ENCODE results near the gene SRGAP2B. TPM values are rescaled to one million over a fixed set of nuclear protein-coding genes. Genes with fewer than 3 reads are reported as not detected.
"Not testable (repeated sequence)": the region's sequence is repeated elsewhere in the genome, so short reads cannot be mapped to it uniquely, and the experiment has no call there.

Gene SRGAP2B
- total RNA-seq, 1 experiment from 2014 or later = 23.5 TPM

DNA sequence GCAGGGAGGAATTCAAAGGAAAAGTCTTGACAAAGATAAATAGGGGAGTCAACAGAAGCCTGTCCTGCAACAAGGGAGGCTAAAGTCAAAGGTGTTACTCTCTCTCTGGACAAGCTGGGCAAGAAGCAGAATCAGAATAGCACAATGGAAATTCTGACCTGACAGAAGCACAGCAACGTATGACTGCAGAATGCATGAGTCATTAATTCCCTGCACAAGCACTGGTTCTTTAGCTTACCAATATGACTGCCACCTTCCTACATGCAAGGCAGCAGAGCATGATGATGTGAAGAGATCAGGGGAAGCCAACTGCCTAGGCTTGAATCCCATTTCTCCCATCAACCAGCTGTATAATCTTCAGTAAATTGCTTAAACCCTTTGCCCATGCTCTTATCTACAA is 153.4 kb downstream of the SRGAP2B start:
- H4K5ac ChIP-seq (ENCODE audit: insufficient read length, low read depth, low read length); H2AK5ac ChIP-seq (ENCODE audit: insufficient read length, low read length); H3K27me3 ChIP-seq (ENCODE audit: insufficient read depth, low read length); H3K4ac ChIP-seq (ENCODE audit: low read depth, low read length); H3K79me1 ChIP-seq (ENCODE audit: insufficient read depth, low read depth, low read length, poor library complexity, severe bottlenecking); H3K4me3 Mint-ChIP-seq; H3K4me1 ChIP-seq (ENCODE audit: insufficient read depth, low read length); H2BK12ac ChIP-seq (ENCODE audit: insufficient read length, low read depth, low read length); H3K27ac ChIP-seq (ENCODE audit: insufficient read length, low read depth, low read length); H2AFZ ChIP-seq (ENCODE audit: low read length); H2BK15ac ChIP-seq (ENCODE audit: low read depth, low read length); H2BK5ac ChIP-seq (ENCODE audit: insufficient read length, low read length); H3K79me2 ChIP-seq (ENCODE audit: insufficient read depth, low read length); H3K36me3 Mint-ChIP-seq (ENCODE audit: insufficient read depth in 1 of 3, low read depth in 3 of 3); H4K20me1 ChIP-seq (ENCODE audit: control insufficient read depth, insufficient read depth, insufficient read length); DNase-seq; H4K91ac ChIP-seq (ENCODE audit: insufficient read length, low read depth, low read length); H3K27ac Mint-ChIP-seq; H3K9ac ChIP-seq (ENCODE audit: extremely low read depth, insufficient read length, low read length); H3K56ac ChIP-seq (ENCODE audit: insufficient read length, low read depth, low read length); H3T11ph ChIP-seq (ENCODE audit: low read length); H3K4me1 Mint-ChIP-seq; H2BK20ac ChIP-seq (ENCODE audit: low read depth, low read length, poor library complexity, severe bottlenecking); H3K9me3 ChIP-seq (ENCODE audit: control insufficient read depth, low read depth, low read length); H2BK120ac ChIP-seq (ENCODE audit: low read depth, low read length, poor library complexity, severe bottlenecking); H3K18ac ChIP-seq (ENCODE audit: insufficient read length, low read depth, low read length); H3K9me3 Mint-ChIP-seq; H3K14ac ChIP-seq (ENCODE audit: insufficient read depth, low read length); H3K27me3 Mint-ChIP-seq (ENCODE audit: low read depth); H3K23ac ChIP-seq (ENCODE audit: insufficient read length, low read depth, low read length); H3K4me2 ChIP-seq (ENCODE audit: insufficient read depth, insufficient read length, low read length); H4K8ac ChIP-seq (replicated peaks; ENCODE audit: insufficient read length, low read depth, low read length); H3K23me2 ChIP-seq (ENCODE audit: insufficient read length, low read depth, low read length, poor library complexity, severe bottlenecking): not testable (repeated sequence)
- WGBS (ENCODE audit: extremely low coverage, insufficient read length, low lambda C conversion rate) = no CpG with 5 or more reads among the region's 1 CpG

GRCh38 chr1:144940054-144940453 is 155.1 kb downstream of the SRGAP2B start:
- not testable (repeated sequence) for H2AK5ac ChIP-seq (ENCODE audit: insufficient read length, low read length); H4K91ac ChIP-seq (ENCODE audit: insufficient read length, low read depth, low read length); H3K79me1 ChIP-seq (ENCODE audit: insufficient read depth, low read depth, low read length, poor library complexity, severe bottlenecking); H3K23ac ChIP-seq (ENCODE audit: insufficient read length, low read depth, low read length); H4K5ac ChIP-seq (ENCODE audit: insufficient read length, low read depth, low read length); H2BK120ac ChIP-seq (ENCODE audit: low read depth, low read length, poor library complexity, severe bottlenecking); H2BK15ac ChIP-seq (ENCODE audit: low read depth, low read length); H3K56ac ChIP-seq (ENCODE audit: insufficient read length, low read depth, low read length); H3K27me3 Mint-ChIP-seq (ENCODE audit: low read depth); H3K14ac ChIP-seq (ENCODE audit: insufficient read depth, low read length); H3K79me2 ChIP-seq (ENCODE audit: insufficient read depth, low read length); H3K4me1 Mint-ChIP-seq; H3K4me3 Mint-ChIP-seq; H3K36me3 Mint-ChIP-seq (ENCODE audit: insufficient read depth in 1 of 3, low read depth in 3 of 3); H3K18ac ChIP-seq (ENCODE audit: insufficient read length, low read depth, low read length); H3K4me2 ChIP-seq (ENCODE audit: insufficient read depth, insufficient read length, low read length); H4K8ac ChIP-seq (replicated peaks; ENCODE audit: insufficient read length, low read depth, low read length); H3K27ac Mint-ChIP-seq; H3K9ac ChIP-seq (ENCODE audit: extremely low read depth, insufficient read length, low read length); H3K4me1 ChIP-seq (ENCODE audit: insufficient read depth, low read length); H3K9me3 Mint-ChIP-seq; H2BK12ac ChIP-seq (ENCODE audit: insufficient read length, low read depth, low read length); H3K27me3 ChIP-seq (ENCODE audit: insufficient read depth, low read length); H3K9me3 ChIP-seq (ENCODE audit: control insufficient read depth, low read depth, low read length); H3T11ph ChIP-seq (ENCODE audit: low read length); H2AFZ ChIP-seq (ENCODE audit: low read length); H2BK5ac ChIP-seq (ENCODE audit: insufficient read length, low read length); H2BK20ac ChIP-seq (ENCODE audit: low read depth, low read length, poor library complexity, severe bottlenecking); DNase-seq; H3K27ac ChIP-seq (ENCODE audit: insufficient read length, low read depth, low read length); H3K4ac ChIP-seq (ENCODE audit: low read depth, low read length); H3K23me2 ChIP-seq (ENCODE audit: insufficient read length, low read depth, low read length, poor library complexity, severe bottlenecking); H4K20me1 ChIP-seq (ENCODE audit: control insufficient read depth, insufficient read depth, insufficient read length)
- no CpG with 5 or more reads among the region's 2 CpGs for WGBS (ENCODE audit: extremely low coverage, insufficient read length, low lambda C conversion rate)

DNA sequence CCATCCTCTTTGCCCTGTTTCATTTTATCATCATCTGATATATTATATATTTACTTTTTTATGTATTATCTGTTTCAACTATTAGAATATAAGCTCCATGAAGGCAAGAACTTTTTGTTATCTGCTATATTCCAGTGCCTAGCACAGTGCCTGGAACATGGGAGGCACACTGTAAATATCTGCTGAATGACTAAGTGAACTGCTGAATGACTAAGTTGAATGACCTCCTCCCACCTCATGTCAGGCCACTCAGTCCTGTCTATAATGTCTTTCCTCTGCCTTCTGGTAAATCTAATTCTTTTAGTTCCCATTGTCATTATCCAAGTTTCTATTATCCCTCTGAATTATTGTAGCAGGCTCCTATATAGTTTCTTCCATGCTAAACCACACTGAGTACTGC is 156.5 kb downstream of the SRGAP2B start:
- H3K4me1 Mint-ChIP-seq; H2AFZ ChIP-seq (ENCODE audit: low read length); H3K23me2 ChIP-seq (ENCODE audit: insufficient read length, low read depth, low read length, poor library complexity, severe bottlenecking); H2AK5ac ChIP-seq (ENCODE audit: insufficient read length, low read length); H2BK15ac ChIP-seq (ENCODE audit: low read depth, low read length); H3K79me2 ChIP-seq (ENCODE audit: insufficient read depth, low read length); H3K4me2 ChIP-seq (ENCODE audit: insufficient read depth, insufficient read length, low read length); H3K23ac ChIP-seq (ENCODE audit: insufficient read length, low read depth, low read length); H2BK20ac ChIP-seq (ENCODE audit: low read depth, low read length, poor library complexity, severe bottlenecking); H3K36me3 Mint-ChIP-seq (ENCODE audit: insufficient read depth in 1 of 3, low read depth in 3 of 3); H4K20me1 ChIP-seq (ENCODE audit: control insufficient read depth, insufficient read depth, insufficient read length); DNase-seq; H4K8ac ChIP-seq (replicated peaks; ENCODE audit: insufficient read length, low read depth, low read length); H3K27ac ChIP-seq (ENCODE audit: insufficient read length, low read depth, low read length); H3K27ac Mint-ChIP-seq; H3K4me1 ChIP-seq (ENCODE audit: insufficient read depth, low read length); H3K56ac ChIP-seq (ENCODE audit: insufficient read length, low read depth, low read length); H3K79me1 ChIP-seq (ENCODE audit: insufficient read depth, low read depth, low read length, poor library complexity, severe bottlenecking); H4K91ac ChIP-seq (ENCODE audit: insufficient read length, low read depth, low read length); H3K27me3 ChIP-seq (ENCODE audit: insufficient read depth, low read length); H2BK5ac ChIP-seq (ENCODE audit: insufficient read length, low read length); H3K9me3 Mint-ChIP-seq; H3K27me3 Mint-ChIP-seq (ENCODE audit: low read depth); H4K5ac ChIP-seq (ENCODE audit: insufficient read length, low read depth, low read length); H3K4ac ChIP-seq (ENCODE audit: low read depth, low read length); H2BK12ac ChIP-seq (ENCODE audit: insufficient read length, low read depth, low read length); H3K9ac ChIP-seq (ENCODE audit: extremely low read depth, insufficient read length, low read length); H3K18ac ChIP-seq (ENCODE audit: insufficient read length, low read depth, low read length); H3K9me3 ChIP-seq (ENCODE audit: control insufficient read depth, low read depth, low read length); H3T11ph ChIP-seq (ENCODE audit: low read length); H3K4me3 Mint-ChIP-seq; H2BK120ac ChIP-seq (ENCODE audit: low read depth, low read length, poor library complexity, severe bottlenecking); H3K14ac ChIP-seq (ENCODE audit: insufficient read depth, low read length): not testable (repeated sequence)

Data from H9 (cell line).